ENCODE results near the gene GXYLT2. TPM values are rescaled to one million over a fixed set of nuclear protein-coding genes. Genes with fewer than 3 reads are reported as not detected.

Gene GXYLT2
- polyA plus RNA-seq, 3 donors = 0.04 TPM; not detected in 2

DNA sequence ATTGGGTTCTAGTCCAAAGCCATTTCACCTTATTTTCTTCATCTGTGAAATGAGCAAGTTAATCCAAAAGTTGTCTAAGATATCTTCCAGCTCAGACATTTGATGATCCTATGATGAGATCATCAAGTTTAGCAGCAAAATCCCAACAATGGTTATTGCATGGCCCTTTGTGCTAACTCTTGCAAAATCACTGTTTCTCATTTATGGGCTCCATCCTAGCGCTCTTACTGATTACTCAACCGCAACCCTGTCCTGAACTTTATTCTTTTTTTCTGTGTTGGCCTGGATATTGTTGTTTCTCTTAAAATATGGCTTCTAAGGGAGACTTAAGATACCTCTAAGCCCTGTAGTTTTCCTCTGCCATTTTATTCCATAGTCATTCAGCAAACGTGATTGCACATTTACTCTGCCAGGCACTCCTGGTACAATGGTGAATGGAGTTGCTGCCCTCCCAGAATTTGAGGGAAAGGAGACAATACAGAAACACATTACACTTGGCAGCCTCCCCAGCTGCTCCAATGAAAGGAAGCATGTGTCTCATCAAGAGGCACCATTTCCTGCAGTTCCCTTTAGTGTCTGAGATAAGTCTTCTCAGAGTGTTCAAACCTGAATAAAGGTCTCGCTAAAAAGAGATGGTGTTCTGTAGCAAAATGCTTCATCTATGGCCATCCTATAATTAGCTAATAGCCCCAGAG, 4.4 kb downstream of the GXYLT2 start:
- H3K36me3 ChIP-seq (replicated peaks in 1 of 2; ENCODE audit: control insufficient read depth in 1 of 2, insufficient read depth in 2 of 2, low read length in 2 of 2) = no peaks in the 10 kb centered on the region
- no peak overlapping the region for H3K9ac ChIP-seq (ENCODE audit: insufficient read depth, low read length, poor library complexity, severe bottlenecking)
- Mint-ChIP-seq H3K27me3 (ENCODE audit: low read depth in 3 of 3) (peaks cover 24 to 36% (median 29%) of the 10 kb centered on the region in 3 donors), H3K9me3 (peaks cover 0 to 6% (median 2%) of the 10 kb centered on the region in 7 donors), H3K27ac (no peak overlapping the region), H3K36me3 (peaks cover 0 to 5% of the 10 kb centered on the region in 2 donors), H3K4me1 (peaks cover 40% of the 10 kb centered on the region), H3K4me3 (no peak overlapping the region)
- no CpG with 5 or more reads among the region's 4 CpGs for WGBS (ENCODE audit: insufficient coverage)
- no peaks in the 10 kb centered on the region for H4K20me1 ChIP-seq (ENCODE audit: insufficient read depth, low read length)
- TF ChIP-seq, protein P1, sequence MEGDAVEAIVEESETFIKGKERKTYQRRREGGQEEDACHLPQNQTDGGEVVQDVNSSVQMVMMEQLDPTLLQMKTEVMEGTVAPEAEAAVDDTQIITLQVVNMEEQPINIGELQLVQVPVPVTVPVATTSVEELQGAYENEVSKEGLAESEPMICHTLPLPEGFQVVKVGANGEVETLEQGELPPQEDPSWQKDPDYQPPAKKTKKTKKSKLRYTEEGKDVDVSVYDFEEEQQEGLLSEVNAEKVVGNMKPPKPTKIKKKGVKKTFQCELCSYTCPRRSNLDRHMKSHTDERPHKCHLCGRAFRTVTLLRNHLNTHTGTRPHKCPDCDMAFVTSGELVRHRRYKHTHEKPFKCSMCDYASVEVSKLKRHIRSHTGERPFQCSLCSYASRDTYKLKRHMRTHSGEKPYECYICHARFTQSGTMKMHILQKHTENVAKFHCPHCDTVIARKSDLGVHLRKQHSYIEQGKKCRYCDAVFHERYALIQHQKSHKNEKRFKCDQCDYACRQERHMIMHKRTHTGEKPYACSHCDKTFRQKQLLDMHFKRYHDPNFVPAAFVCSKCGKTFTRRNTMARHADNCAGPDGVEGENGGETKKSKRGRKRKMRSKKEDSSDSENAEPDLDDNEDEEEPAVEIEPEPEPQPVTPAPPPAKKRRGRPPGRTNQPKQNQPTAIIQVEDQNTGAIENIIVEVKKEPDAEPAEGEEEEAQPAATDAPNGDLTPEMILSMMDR (IDR thresholded peaks at IDR 0.05) = no peak
- H3K4me3 ChIP-seq (replicated peaks in 1 of 3; ENCODE audit: low read depth in 2 of 3, low read length in 3 of 3) = no peak overlapping the region
- H3K9me3 ChIP-seq (replicated peaks in 1 of 2; ENCODE audit: control insufficient read depth in 1 of 2, insufficient read depth in 1 of 2, low read length in 2 of 2) = peaks cover 0 to 4% of the 10 kb centered on the region in 2 donors
- no peak overlapping the region for H3K27ac ChIP-seq (ENCODE audit: low read depth in 1 of 2, low read length in 2 of 2)
- H3K4me2 ChIP-seq (replicated peaks; ENCODE audit: extremely low read depth, low read length, poor library complexity, severe bottlenecking) = no peak overlapping the region
- peaks cover 19 to 34% of the 10 kb centered on the region in 2 donors for H3K27me3 ChIP-seq (ENCODE audit: control insufficient read depth in 2 of 2, insufficient read depth in 2 of 2, low read length in 2 of 2)
- peak; percentile 19 to 55 (median 51) for DNase-seq
- H3K79me2 ChIP-seq (ENCODE audit: insufficient read depth, low read length) = no peaks in the 10 kb centered on the region
- no peak overlapping the region for H2AFZ ChIP-seq (ENCODE audit: insufficient read depth, low read depth, low read length, poor library complexity, severe bottlenecking)
- H3K4me1 ChIP-seq (ENCODE audit: control insufficient read depth in 1 of 2, insufficient read depth in 2 of 2, low read length in 2 of 2) = peaks cover 22 to 34% of the 10 kb centered on the region in 2 donors
- intact Hi-C loops (cut with micrococcal nuclease) = no loop called here

DNA sequence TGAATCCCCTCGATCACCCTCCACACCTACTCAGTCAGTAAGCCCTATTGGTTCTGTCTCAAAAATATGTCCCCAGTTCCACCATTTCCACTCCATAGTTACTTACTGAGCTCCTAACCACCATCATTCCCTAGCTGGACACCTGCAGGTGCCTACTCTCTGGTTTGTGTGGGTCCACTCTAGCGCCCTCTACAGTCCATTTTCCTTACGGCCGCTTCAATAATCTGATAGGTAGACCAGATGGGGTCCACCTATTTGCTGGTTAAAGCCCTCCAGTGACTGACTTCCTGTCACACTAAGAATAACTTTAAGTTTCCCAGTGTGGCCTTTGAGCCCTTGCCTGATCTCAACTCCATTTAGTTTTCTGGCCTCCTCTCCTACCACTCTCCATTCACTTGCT, 5.0 kb downstream of the GXYLT2 start:
- peaks cover 14 to 27% of the 10 kb centered on the region in 2 donors for H3K27me3 ChIP-seq (ENCODE audit: control insufficient read depth in 2 of 2, insufficient read depth in 2 of 2, low read length in 2 of 2)
- H3K36me3 ChIP-seq (replicated peaks in 1 of 2; ENCODE audit: control insufficient read depth in 1 of 2, insufficient read depth in 2 of 2, low read length in 2 of 2) = no peaks in the 10 kb centered on the region
- DNase-seq = no peak
- no peak overlapping the region for H3K9ac ChIP-seq (ENCODE audit: insufficient read depth, low read length, poor library complexity, severe bottlenecking)
- 67% methylated on average over 4 of the region's 4 CpGs for WGBS (ENCODE audit: insufficient coverage)
- TF ChIP-seq, protein P1 (IDR thresholded peaks at IDR 0.05) = peak; percentile 8
- H3K4me2 ChIP-seq (replicated peaks; ENCODE audit: extremely low read depth, low read length, poor library complexity, severe bottlenecking) = no peak overlapping the region
- H3K9me3 Mint-ChIP-seq = peaks cover 0 to 2% (median 0%) of the 10 kb centered on the region in 7 donors
- no peaks in the 10 kb centered on the region for H3K36me3 Mint-ChIP-seq
- H3K27ac ChIP-seq (ENCODE audit: low read depth in 1 of 2, low read length in 2 of 2) = no peak overlapping the region
- H3K27ac Mint-ChIP-seq = no peak overlapping the region
- H3K79me2 ChIP-seq (ENCODE audit: insufficient read depth, low read length) = no peaks in the 10 kb centered on the region
- H3K4me3 ChIP-seq (replicated peaks in 1 of 3; ENCODE audit: low read depth in 2 of 3, low read length in 3 of 3) = no peak overlapping the region
- no peak overlapping the region for H3K4me3 Mint-ChIP-seq
- H3K4me1 ChIP-seq (ENCODE audit: control insufficient read depth in 1 of 2, insufficient read depth in 2 of 2, low read length in 2 of 2) = peaks cover 17 to 29% of the 10 kb centered on the region in 2 donors
- peaks cover 18 to 30% (median 22%) of the 10 kb centered on the region in 3 donors for H3K27me3 Mint-ChIP-seq (ENCODE audit: low read depth in 3 of 3)
- H3K4me1 Mint-ChIP-seq = peaks cover 35% of the 10 kb centered on the region
- no peak overlapping the region for H2AFZ ChIP-seq (ENCODE audit: insufficient read depth, low read depth, low read length, poor library complexity, severe bottlenecking)
- intact Hi-C loops (cut with micrococcal nuclease) = no loop called here
- no peaks in the 10 kb centered on the region for H3K9me3 ChIP-seq (replicated peaks in 1 of 2; ENCODE audit: control insufficient read depth in 1 of 2, insufficient read depth in 1 of 2, low read length in 2 of 2)
- H4K20me1 ChIP-seq (ENCODE audit: insufficient read depth, low read length) = no peaks in the 10 kb centered on the region

All from CD14-positive monocyte (primary cell).